PFSK-1 (cell line): ENCODE data around the gene DNAJB8.

Source experiments
- POLR2AphosphoS5 ChIP-seq: IDR thresholded peaks from 2 replicates; pipeline ENCODE4 v1.6.1; 2012; ENCODE audit warnings: low read depth, mild to moderate bottlenecking, control low read depth, low read length, moderate library complexity
- REST ChIP-seq, 2 experiments: IDR thresholded peaks; 2 replicates each; pipeline versions ENCODE4 v1.6.1 to v1.8.0; 2011 to 2012; ENCODE audit warnings: low read depth in 2 of 2, low read length in 2 of 2, control low read depth in 1 of 2, inconsistent platforms in 1 of 2, mild to moderate bottlenecking in 1 of 2, moderate library complexity in 1 of 2; ENCODE audit not compliant: insufficient read depth in 1 of 2
- SIN3A ChIP-seq: IDR thresholded peaks from 2 replicates; pipeline ENCODE4 v1.6.1; 2012; ENCODE audit warnings: mild to moderate bottlenecking, low read length, moderate library complexity, borderline replicate concordance; ENCODE audit not compliant: insufficient read depth
- TAF1 ChIP-seq: IDR thresholded peaks from 2 replicates; pipeline ENCODE4 v1.6.1; 2012; ENCODE audit warnings: low read length, control low read depth, borderline replicate concordance; ENCODE audit not compliant: insufficient read depth

- no peak for TF ChIP-seq REST (IDR thresholded peaks at IDR 0.05; ENCODE audit: insufficient read depth in 1 of 2, low read depth in 2 of 2, low read length in 2 of 2)
- TF ChIP-seq TAF1: no peak
- no peak for TF ChIP-seq POLR2AphosphoS5
- no peak for TF ChIP-seq SIN3A
These were observed 27.5 kb downstream of the DNAJB8 start for GRCh38 chr3:128439226-128439625.
